Measurements from ENCODE around the gene CNNM1.

- TF ChIP-seq CTCF (IDR thresholded peaks at IDR 0.05; ENCODE audit: poor library complexity), result no peak
- TF ChIP-seq EZH2phosphoT487 (IDR thresholded peaks at IDR 0.05; ENCODE audit: low read depth, severe bottlenecking, unreplicated experiment), result no peak
- no peak for TF ChIP-seq EZH2 (IDR thresholded peaks at IDR 0.05; ENCODE audit: borderline replicate concordance)
Observed at GRCh38 chr10:99426689-99427088, 97.5 kb downstream of the CNNM1 start.
